ENCODE results near the gene COL1A1.

DNA sequence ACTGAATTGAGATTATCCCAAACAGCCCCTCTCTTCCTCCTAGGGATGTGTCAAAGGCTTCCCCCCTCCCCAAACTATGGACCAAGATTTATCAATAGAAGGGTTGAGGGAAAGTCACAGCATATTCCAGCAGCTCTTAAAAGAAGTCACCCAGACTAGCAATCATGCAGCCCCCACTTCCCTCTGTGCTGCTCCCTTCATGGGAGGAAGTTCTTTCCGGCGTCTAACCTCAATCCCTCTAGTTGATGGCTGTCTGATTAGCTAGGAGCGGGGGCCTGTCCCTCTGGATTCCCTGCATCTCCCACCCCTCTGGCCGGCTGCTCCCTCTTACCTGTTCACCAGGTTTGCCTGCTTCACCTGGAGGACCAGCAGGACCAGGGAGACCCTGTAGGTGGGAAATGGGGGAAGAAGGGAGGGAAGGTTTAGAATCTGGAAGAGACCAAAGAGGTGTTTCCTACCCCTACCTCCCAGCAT is 9.2 kb downstream of the COL1A1 start:
- TF ChIP-seq CTCF (IDR thresholded peaks at IDR 0.05) (no peak), POLR2AphosphoS5 (IDR thresholded peaks at IDR 0.05) (no peak)
